ENCODE data around the gene PJA1.

DNA sequence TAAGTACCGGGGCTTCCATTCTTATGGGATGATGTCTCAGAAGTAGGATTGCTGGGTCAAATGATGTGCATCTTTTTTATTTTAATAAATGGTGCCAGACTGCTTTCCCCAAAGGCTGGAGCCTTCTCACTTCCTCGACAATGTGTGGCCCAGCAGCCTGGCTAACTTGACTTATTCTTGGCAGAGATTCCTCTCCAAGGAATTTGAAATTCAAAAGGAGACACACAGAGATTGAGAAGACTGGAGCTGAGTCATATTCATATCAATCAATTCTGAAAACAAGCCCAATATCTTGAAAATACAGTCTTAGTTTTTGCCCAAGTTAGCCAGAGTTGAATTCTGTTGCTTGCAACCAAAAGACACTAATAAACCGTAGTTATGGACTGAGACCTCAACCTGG is 10.8 kb upstream of the PJA1 start:
- TF ChIP-seq EZH2phosphoT487 (IDR thresholded peaks at IDR 0.05; ENCODE audit: low read depth), result no peak
- TF ChIP-seq CTCF (IDR thresholded peaks at IDR 0.05; ENCODE audit: low read depth, low read length), result no peak
